Right atrium auricular region (tissue), 2 donors: ENCODE data around the gene BACH2. TPM values are rescaled to one million over a fixed set of nuclear protein-coding genes. Genes with fewer than 3 reads are reported as not detected.

ENCODE experiments used
- DNase-seq: peaks from one replicate; pipeline ENCODE4 v3.0.0-alpha.2; 2019; ENCODE audit warnings: low spot score
- H3K27ac ChIP-seq, 2 donors: fragments of 200-600 bp; sonication (generic); 1 replicate in 1 of 2; 2 replicates in 1 of 2; pipeline ENCODE4 v1.5.1; 2016 to 2019
- H3K27me3 ChIP-seq, 2 donors: fragments of 200-600 bp; sonication (generic); one replicate each; pipeline versions ENCODE4 v1.5.1 to v1.6.0; 2017 to 2019
- H3K36me3 ChIP-seq: fragments of 200-600 bp; sonication (generic); one replicate; pipeline ENCODE4 v1.5.1; 2016
- H3K4me1 ChIP-seq, 2 donors: fragments of 200-600 bp; sonication (generic); one replicate each; pipeline versions ENCODE4 v1.5.1 to v1.6.0; 2017 to 2019
- H3K4me3 ChIP-seq, 2 donors: fragments of 200-600 bp; sonication (generic); 1 replicate in 1 of 2; 2 replicates in 1 of 2; pipeline ENCODE4 v1.5.1; 2017 to 2019; ENCODE audit warnings: mild to moderate bottlenecking in 1 of 2, moderate library complexity in 1 of 2
- H3K9me3 ChIP-seq, 2 donors: fragments of 200-600 bp; sonication (generic); one replicate each; pipeline ENCODE4 v1.5.1; 2019
- total RNA-seq, 2 donors: library from RNA; depleted of rRNA; stranded (reverse); fragments of >200 nt; gene quantifications; one replicate each; pipeline ENCODE4 v1.1.0, GENCODE V29; 2016
- TF ChIP-seq, protein P1 (sequence below), 2 donors: fragments of 200-600 bp; sonication (generic); IDR thresholded peaks; one replicate each; pipeline ENCODE4 v1.5.1; 2019; ENCODE audit warnings: antibody characterized with exemption in 2 of 2

BACH2 gene
- total RNA-seq, 2 donors from 2014 or later: 0.82 to 2.2 TPM

DNA sequence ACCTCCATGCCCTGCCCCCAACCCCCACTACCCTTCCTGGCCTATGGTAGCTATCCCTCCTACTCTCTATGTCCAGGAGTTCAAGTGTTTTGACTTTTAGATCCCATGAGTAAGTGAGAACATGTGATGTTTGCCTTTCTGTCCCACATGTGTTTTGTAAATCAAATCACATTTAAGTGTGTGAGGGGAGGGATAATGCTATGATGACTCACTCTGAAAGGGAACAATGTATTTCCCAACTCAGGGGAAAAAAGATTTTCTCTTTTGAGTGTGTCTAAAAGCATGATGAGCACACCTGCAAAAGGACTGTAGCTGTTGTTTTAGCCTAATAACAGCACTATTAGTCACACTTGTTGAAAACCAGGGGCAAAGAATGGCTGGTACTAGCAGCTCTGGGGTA, 208.6 kb downstream of the BACH2 start:
- TF ChIP-seq, protein P1, sequence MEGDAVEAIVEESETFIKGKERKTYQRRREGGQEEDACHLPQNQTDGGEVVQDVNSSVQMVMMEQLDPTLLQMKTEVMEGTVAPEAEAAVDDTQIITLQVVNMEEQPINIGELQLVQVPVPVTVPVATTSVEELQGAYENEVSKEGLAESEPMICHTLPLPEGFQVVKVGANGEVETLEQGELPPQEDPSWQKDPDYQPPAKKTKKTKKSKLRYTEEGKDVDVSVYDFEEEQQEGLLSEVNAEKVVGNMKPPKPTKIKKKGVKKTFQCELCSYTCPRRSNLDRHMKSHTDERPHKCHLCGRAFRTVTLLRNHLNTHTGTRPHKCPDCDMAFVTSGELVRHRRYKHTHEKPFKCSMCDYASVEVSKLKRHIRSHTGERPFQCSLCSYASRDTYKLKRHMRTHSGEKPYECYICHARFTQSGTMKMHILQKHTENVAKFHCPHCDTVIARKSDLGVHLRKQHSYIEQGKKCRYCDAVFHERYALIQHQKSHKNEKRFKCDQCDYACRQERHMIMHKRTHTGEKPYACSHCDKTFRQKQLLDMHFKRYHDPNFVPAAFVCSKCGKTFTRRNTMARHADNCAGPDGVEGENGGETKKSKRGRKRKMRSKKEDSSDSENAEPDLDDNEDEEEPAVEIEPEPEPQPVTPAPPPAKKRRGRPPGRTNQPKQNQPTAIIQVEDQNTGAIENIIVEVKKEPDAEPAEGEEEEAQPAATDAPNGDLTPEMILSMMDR (IDR thresholded peaks at IDR 0.05): no peak
- Histone ChIP-seq H3K4me1 (no peaks in the 10 kb centered on the region), H3K9me3 (no peaks in the 10 kb centered on the region), H3K4me3 (no peak overlapping the region), H3K27ac (no peak overlapping the region), H3K36me3 (no peaks in the 10 kb centered on the region), H3K27me3 (no peaks in the 10 kb centered on the region)
- no peak for DNase-seq

DNA sequence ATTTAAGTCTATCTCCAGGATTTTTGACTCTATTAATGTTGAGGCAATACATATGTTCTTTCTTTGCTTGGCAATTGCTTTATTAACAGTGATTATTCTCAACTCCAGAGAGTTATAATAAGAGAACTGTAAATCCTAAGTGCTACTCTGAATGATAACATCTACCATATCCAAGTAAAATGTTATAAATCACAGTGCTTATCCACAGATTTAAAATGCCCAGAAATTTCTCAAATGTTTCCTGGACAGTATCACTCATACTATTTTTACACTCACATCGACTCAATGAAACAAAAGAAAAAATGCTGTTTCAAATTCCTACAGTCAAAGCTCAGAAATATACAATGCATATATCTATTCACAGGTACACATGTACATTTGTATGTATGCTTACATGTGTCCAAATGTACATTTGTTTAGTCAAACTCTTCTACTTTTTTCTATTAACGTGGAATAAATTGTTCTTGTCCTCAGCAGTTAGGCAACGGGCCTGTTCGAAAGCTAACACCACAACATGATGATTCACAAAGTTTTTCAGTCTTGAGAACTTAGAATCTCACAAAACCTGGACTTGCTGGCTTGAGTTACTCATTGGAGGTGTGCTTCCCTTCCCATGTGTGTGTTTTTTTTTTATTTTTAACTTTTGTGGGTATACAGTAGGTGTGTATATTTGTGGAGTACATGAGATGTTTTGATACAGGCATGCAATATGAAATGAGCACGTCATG, 209.4 kb downstream of the BACH2 start:
- Histone ChIP-seq H3K27ac (no peak overlapping the region), H3K4me3 (no peak overlapping the region), H3K4me1 (no peaks in the 10 kb centered on the region), H3K27me3 (no peaks in the 10 kb centered on the region), H3K36me3 (no peaks in the 10 kb centered on the region), H3K9me3 (no peaks in the 10 kb centered on the region)
- TF ChIP-seq, protein P1 (IDR thresholded peaks at IDR 0.05): no peak
- DNase-seq: no peak

DNA sequence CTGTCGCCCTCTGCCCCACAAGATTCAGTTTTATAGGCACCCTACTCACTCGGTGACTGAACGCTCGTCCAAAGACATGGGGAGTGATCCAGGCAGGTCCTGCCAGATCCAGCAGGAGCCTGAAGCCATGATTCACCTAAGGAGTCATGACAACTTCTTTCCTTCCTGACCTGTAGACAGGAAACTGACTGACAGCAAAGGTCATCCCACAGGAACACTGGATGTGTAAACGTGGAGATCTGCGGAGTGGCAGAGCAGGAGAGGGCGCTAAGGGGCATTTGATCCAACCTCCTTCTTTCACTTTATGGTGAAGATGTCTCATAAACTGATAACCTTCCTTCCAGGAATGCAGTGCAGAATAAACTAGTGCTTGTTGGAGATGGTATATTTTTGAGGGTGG, 210.1 kb downstream of the BACH2 start:
- TF ChIP-seq, protein P1 (IDR thresholded peaks at IDR 0.05): no peak
- Histone ChIP-seq H3K27ac (no peak overlapping the region), H3K4me3 (no peak overlapping the region), H3K4me1 (no peaks in the 10 kb centered on the region), H3K9me3 (no peaks in the 10 kb centered on the region), H3K27me3 (no peaks in the 10 kb centered on the region), H3K36me3 (no peaks in the 10 kb centered on the region)
- no peak for DNase-seq

DNA sequence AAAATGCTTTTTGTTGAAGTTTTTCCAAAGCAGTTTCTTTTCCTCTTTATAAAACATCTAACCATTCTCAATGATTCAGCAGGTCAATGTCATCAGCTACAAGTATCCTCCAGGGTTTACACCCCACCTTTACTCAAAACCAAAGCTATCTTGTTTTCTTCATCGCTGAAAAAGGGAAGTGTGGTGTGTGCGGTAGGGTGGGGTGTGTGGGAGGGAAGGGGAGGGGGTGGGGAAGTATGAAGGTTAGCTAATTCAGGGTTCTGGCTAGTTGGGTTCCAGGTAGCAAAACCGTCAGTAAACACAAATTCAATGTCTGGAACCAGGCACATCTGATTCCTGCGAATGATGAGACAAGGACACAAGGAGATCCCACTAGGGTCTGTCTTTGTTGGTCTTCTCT, 212.8 kb downstream of the BACH2 start:
- TF ChIP-seq, protein P1 (IDR thresholded peaks at IDR 0.05): no peak
- no peaks in the 10 kb centered on the region for H3K4me1 ChIP-seq
- H3K4me3 ChIP-seq: no peak overlapping the region
- no peaks in the 10 kb centered on the region for H3K36me3 ChIP-seq
- DNase-seq: no peak
- H3K9me3 ChIP-seq: no peaks in the 10 kb centered on the region
- no peak overlapping the region for H3K27ac ChIP-seq
- H3K27me3 ChIP-seq: no peaks in the 10 kb centered on the region

DNA sequence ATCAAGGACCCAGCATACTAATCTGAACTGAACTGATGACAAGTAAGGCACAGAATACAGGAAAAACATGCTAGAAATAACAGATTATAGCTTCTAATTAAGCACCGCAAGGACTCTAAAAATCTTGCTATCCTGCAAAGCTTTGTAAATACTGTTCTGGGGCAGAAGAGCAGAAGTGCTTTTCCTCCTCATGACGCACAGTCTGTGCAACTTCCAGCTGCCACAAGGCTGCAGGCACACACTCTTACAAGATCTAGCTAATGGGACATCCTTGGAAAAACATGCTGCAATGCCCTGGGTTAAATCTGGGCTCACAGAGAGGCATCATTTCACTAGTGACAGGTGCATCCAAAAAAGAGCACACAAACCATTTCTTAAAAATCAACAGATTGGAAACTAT, 213.8 kb downstream of the BACH2 start:
- H3K36me3 ChIP-seq: no peaks in the 10 kb centered on the region

More for the DNA sequence above, 213.8 kb downstream of the BACH2 start:
- Histone ChIP-seq H3K4me1 (no peaks in the 10 kb centered on the region), H3K27me3 (no peaks in the 10 kb centered on the region), H3K9me3 (no peaks in the 10 kb centered on the region), H3K27ac (no peak overlapping the region), H3K4me3 (no peak overlapping the region)
- no peak for DNase-seq
- TF ChIP-seq, protein P1 (IDR thresholded peaks at IDR 0.05): no peak
